Endothelial cell (in vitro differentiated cells): ENCODE measurements around the gene FIBP. TPM values are rescaled to one million over a fixed set of nuclear protein-coding genes. Genes with fewer than 3 reads are reported as not detected.
A peak's percentile ranks its signal among the peaks of the same experiment; 100 is the strongest.

ENCODE experiments used
- DNase-seq: peaks from one replicate; pipeline ENCODE4 v3.0.0; 2021; ENCODE audit warnings: low spot score
- H3K27ac Mint-ChIP-seq: one replicate; pipeline ENCODE4 v1.8.0; 2021; ENCODE audit warnings: mixed read lengths, inconsistent platforms; ENCODE audit not compliant: unreplicated experiment
- H3K27me3 Mint-ChIP-seq: one replicate; pipeline ENCODE4 v1.8.0; 2021; ENCODE audit warnings: mild to moderate bottlenecking, moderate library complexity, mixed read lengths, inconsistent platforms; ENCODE audit not compliant: unreplicated experiment
- H3K36me3 Mint-ChIP-seq: one replicate; pipeline ENCODE4 v1.8.0; 2021; ENCODE audit warnings: mild to moderate bottlenecking, low read depth, mixed read lengths, inconsistent platforms; ENCODE audit not compliant: unreplicated experiment
- H3K4me1 Mint-ChIP-seq: one replicate; pipeline ENCODE4 v1.8.0; 2021; ENCODE audit warnings: mild to moderate bottlenecking, mixed read lengths, inconsistent platforms; ENCODE audit not compliant: unreplicated experiment
- H3K4me3 Mint-ChIP-seq: one replicate; pipeline ENCODE4 v1.8.0; 2021; ENCODE audit warnings: mild to moderate bottlenecking, mixed read lengths, inconsistent platforms; ENCODE audit not compliant: unreplicated experiment
- H3K9me3 Mint-ChIP-seq: one replicate; pipeline ENCODE4 v1.8.0; 2021; ENCODE audit warnings: mixed read lengths, inconsistent platforms; ENCODE audit not compliant: unreplicated experiment
- total RNA-seq: library from RNA; stranded (reverse); fragmentation: NEBNext Ultra II Directional; extraction: Animal tissue kit (Norgen Biotek cat#: 25700); gene quantifications from one replicate; pipeline ENCODE4 v1.2.1, GENCODE V29; 2021; ENCODE audit not compliant: unreplicated experiment
- TF ChIP-seq, protein P1 (sequence below): fragments of 200-600 bp; sonication (generic); IDR thresholded peaks from one replicate; pipeline ENCODE4 v1.5.0; 2021; ENCODE audit warnings: antibody characterized with exemption; ENCODE audit not compliant: unreplicated experiment

The FIBP gene
- total RNA-seq, 1 donor from 2014 or later = 75.6 TPM

DNA sequence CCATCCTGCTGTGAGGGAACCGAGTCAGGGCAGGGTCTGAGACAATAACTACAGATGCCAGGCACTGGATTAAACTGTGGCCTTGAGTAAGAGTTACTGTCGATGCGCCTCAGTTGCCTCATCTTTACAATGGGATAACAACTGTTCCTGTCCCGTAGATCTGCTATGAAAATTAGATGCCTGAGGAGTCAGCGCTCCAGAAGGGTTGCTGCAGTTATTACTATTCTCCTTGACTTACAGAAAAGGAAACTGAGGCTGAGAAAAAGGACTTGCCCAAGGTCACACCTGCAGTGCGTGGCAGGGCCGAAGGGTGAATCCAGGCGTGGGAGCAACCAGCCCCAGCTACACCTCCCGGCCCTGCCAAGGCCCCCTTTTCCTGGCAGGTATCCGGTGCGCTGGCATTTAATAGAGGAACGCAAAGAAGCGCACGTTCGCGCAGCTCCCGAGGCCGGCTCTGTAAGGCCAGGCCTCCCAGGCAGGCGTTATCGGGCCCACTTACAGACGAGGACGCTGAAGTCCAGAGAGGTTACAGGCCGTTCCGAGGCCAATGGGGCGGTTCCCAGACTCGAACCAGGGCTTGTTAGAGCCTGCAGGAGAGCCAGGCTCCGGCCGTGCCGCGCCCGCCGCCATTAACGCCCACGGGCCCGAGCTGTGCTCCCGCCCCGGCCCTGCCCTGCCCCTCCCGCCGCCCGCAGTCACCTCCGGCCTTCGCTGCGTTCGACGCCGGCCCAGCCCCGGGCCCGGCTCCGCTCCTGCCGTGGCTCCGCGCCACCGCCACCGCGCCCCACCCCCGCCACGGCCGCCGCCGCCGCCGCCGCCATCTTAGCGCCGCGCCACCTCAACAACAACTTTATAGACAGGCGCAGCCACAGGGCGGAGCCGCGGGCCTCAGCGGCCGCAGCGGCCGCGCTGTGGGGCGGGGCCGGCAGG, 30.2 kb upstream of the FIBP start, which contains the start of gene C11orf68:
Gene C11orf68 (minus strand): TSS at position 852 of the 930 bp plus-strand sequence. CDS start 31 bp downstream, at position 821.
- H3K4me3 Mint-ChIP-seq = peak within 1 kb of the TSS; percentile 92
- no peak for DNase-seq
- peak within 1 kb of the TSS; percentile 72 for H3K27ac Mint-ChIP-seq
- TF ChIP-seq, protein P1, sequence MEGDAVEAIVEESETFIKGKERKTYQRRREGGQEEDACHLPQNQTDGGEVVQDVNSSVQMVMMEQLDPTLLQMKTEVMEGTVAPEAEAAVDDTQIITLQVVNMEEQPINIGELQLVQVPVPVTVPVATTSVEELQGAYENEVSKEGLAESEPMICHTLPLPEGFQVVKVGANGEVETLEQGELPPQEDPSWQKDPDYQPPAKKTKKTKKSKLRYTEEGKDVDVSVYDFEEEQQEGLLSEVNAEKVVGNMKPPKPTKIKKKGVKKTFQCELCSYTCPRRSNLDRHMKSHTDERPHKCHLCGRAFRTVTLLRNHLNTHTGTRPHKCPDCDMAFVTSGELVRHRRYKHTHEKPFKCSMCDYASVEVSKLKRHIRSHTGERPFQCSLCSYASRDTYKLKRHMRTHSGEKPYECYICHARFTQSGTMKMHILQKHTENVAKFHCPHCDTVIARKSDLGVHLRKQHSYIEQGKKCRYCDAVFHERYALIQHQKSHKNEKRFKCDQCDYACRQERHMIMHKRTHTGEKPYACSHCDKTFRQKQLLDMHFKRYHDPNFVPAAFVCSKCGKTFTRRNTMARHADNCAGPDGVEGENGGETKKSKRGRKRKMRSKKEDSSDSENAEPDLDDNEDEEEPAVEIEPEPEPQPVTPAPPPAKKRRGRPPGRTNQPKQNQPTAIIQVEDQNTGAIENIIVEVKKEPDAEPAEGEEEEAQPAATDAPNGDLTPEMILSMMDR = no peak
- peaks cover 13% of the 10 kb centered on the region for H3K36me3 Mint-ChIP-seq
- H3K9me3 Mint-ChIP-seq = no peaks in the 10 kb centered on the region
- peaks cover 9% of the 10 kb centered on the region for H3K4me1 Mint-ChIP-seq
- H3K27me3 Mint-ChIP-seq = peaks cover 7% of the 10 kb centered on the region

DNA sequence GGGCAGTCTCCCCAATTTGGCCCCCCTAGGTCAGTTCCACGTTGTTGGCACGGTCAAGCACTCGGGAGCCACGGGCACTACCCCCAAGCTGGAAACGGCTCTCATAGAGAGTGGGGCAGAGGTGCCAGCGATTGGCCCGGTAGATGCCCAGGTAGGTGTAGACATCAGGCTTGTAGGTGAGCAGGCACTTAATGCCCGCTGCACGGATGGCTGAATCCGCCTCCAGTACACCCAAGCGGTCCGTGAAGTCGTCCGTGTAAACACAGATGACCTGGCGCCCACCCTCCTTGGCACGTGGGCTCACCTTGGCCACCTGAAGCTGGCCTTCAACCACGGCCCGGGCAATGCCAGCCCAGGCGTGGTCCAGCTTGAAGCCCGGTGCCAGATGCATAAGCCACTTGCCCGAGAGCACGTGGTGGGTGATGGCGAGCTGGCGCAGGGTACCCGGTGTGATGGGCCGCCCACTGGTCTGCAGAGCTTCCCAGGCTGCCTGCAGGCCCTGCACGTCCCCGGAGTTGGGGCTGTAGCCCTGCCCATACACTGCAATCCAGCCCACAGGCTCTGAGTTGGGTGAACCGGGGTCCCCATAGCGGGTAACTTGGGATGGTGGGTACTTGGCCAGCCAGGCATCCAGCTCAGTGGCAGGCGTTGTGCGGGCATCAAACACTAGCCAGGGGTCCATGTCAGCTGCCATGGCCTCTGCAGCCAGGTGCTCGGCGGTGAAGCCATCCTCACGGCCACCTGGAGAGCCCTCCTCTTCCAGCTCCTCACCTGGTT, 29.4 kb upstream of the FIBP start:
- Mint-ChIP-seq H3K4me3 (peak overlapping the region; percentile 92), H3K27ac (no peak overlapping the region), H3K4me1 (peaks cover 9% of the 10 kb centered on the region), H3K9me3 (no peaks in the 10 kb centered on the region), H3K36me3 (peaks cover 11% of the 10 kb centered on the region), H3K27me3 (peaks cover 7% of the 10 kb centered on the region)
- TF ChIP-seq, protein P1 = no peak
- DNase-seq = no peak

DNA sequence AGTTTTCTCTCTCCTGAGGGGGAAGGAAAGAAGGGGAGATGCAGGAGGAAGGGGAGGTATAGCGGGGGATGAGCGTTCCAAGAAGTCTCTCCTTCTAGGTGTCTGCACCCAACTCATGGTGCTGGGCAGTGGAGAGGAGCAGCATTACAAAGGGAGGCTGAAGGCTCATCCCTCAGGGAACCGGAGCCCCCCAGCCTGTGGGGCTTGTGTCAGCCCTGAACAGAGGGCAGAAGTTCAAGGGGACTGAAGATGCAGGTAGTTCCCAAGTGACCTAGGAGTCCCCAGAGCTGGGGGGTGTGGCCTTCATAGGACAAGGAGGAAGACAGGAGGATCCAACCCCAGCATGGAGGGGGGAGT, 28.8 kb upstream of the FIBP start:
- peak overlapping the region; percentile 78 for H3K4me3 Mint-ChIP-seq
- no peak for DNase-seq
- peaks cover 5% of the 10 kb centered on the region for H3K36me3 Mint-ChIP-seq
- peaks cover 9% of the 10 kb centered on the region for H3K4me1 Mint-ChIP-seq
- TF ChIP-seq, protein P1 = no peak
- no peaks in the 10 kb centered on the region for H3K9me3 Mint-ChIP-seq
- H3K27me3 Mint-ChIP-seq = peaks cover 7% of the 10 kb centered on the region
- H3K27ac Mint-ChIP-seq = no peak overlapping the region

DNA sequence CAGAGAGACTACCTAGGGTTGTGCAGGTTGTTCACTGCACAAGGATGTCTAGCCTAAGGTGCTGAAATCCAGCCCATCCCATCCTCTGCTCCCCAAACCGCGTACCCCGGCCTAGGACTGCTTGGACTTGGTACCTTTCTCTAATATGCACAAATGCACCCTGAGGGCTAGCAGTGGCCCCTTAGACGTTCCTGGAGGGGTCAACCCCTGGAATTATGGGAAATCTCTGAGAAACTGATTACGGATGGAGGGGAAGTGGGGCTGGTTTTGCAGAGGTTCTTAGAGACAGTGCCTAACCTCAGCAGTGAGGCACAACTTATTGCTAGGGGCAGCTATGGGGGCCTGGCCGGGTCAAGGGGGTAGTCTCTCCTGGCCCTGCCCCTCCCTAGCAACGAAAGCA, 28.1 kb upstream of the FIBP start:
- no peaks in the 10 kb centered on the region for H3K9me3 Mint-ChIP-seq
- H3K4me1 Mint-ChIP-seq = peaks cover 9% of the 10 kb centered on the region
- H3K27me3 Mint-ChIP-seq = peaks cover 7% of the 10 kb centered on the region
- TF ChIP-seq, protein P1 = no peak
- H3K36me3 Mint-ChIP-seq = peaks cover 5% of the 10 kb centered on the region
- H3K4me3 Mint-ChIP-seq = peak overlapping the region; percentile 78
- H3K27ac Mint-ChIP-seq = peak overlapping the region; percentile 48
- no peak for DNase-seq
